GM19463 (cell line): Measurements from ENCODE around the gene BBC3.
"Not testable (repeated sequence)": the region's sequence is repeated elsewhere in the genome, so short reads cannot be mapped to it uniquely, and the experiment has no call there.

Source experiments
- ATAC-seq: cut with Tn5 transposase; IDR thresholded peaks from one replicate; pipeline ENCODE4 v1.9.1; 2021; ENCODE audit warnings: mild to moderate bottlenecking, moderate library complexity; ENCODE audit not compliant: unreplicated experiment

The BBC3 gene

GRCh38 chr19:47258895-47259555 lies 28.0 kb upstream of the BBC3 start:
- ATAC-seq = no peak

GRCh38 chr19:47258434-47258833 lies 27.4 kb upstream of the BBC3 start:
- no peak for ATAC-seq

- ATAC-seq = no peak
Measured at GRCh38 chr19:47257411-47258169, 26.6 kb upstream of the BBC3 start.

- ATAC-seq = peak; percentile 64
Measured at GRCh38 chr19:47256693-47257410, 25.9 kb upstream of the BBC3 start.

GRCh38 chr19:47255879-47256692 lies 25.1 kb upstream of the BBC3 start, which contains the start of gene CCDC9:
Gene CCDC9 (plus strand): TSS chr19:47256525. CDS start chr19:47258401, 1,876 bp downstream.
- ATAC-seq = peak; percentile 56

- no peak for ATAC-seq
Measured at GRCh38 chr19:47253970-47254369, 23.0 kb upstream of the BBC3 start.

- no peak for ATAC-seq
Measured at GRCh38 chr19:47253467-47253881, 22.5 kb upstream of the BBC3 start.

- ATAC-seq = not testable (repeated sequence)
Measured at GRCh38 chr19:47253016-47253415, 22.0 kb upstream of the BBC3 start.

- no peak for ATAC-seq
Measured at GRCh38 chr19:47247308-47247990, 16.4 kb upstream of the BBC3 start.

- peak; percentile 66 for ATAC-seq
Measured at GRCh38 chr19:47243776-47244547, 13.0 kb upstream of the BBC3 start.

- no peak for ATAC-seq
Measured at GRCh38 chr19:47243364-47243775, 12.4 kb upstream of the BBC3 start.

GRCh38 chr19:47241919-47242577 lies 11.0 kb upstream of the BBC3 start:
- ATAC-seq = no peak

- ATAC-seq = no peak
Measured at GRCh38 chr19:47240996-47241918, 10.3 kb upstream of the BBC3 start.

GRCh38 chr19:47240556-47240955 lies 9.6 kb upstream of the BBC3 start:
- ATAC-seq = no peak

GRCh38 chr19:47239610-47240296 lies 8.8 kb upstream of the BBC3 start:
- ATAC-seq = no peak

GRCh38 chr19:47239152-47239551 lies 8.2 kb upstream of the BBC3 start:
- ATAC-seq = no peak

- ATAC-seq = no peak
Measured at GRCh38 chr19:47236072-47236675, 5.2 kb upstream of the BBC3 start.
